ENCODE measurements around the gene FXYD6.

FXYD6 gene

DNA sequence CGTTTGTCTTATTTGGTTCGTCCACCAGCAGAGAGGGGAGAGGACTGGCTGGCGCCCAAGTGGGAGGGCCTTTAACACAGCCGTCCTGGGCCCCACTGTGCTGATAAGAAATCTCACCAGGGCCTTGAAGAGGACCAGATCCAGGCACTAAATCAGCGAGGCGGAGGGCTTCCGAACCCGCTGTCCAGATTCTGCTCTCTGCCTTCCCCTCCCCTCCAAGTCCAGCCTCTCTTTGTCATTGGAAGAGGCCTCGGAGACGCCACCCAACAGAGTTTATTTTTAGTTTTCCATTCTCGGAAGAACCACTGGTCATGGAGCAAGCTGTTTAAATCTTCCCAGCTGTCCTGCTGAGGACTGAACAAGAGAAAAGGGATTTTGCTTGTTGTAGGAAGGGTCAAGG lies 9.3 kb upstream of the FXYD6 start:
- FAIRE-seq, result no peak
- DNase-seq (ENCODE audit: insufficient read length, low spot score), result no peak
- TF ChIP-seq, protein P1, sequence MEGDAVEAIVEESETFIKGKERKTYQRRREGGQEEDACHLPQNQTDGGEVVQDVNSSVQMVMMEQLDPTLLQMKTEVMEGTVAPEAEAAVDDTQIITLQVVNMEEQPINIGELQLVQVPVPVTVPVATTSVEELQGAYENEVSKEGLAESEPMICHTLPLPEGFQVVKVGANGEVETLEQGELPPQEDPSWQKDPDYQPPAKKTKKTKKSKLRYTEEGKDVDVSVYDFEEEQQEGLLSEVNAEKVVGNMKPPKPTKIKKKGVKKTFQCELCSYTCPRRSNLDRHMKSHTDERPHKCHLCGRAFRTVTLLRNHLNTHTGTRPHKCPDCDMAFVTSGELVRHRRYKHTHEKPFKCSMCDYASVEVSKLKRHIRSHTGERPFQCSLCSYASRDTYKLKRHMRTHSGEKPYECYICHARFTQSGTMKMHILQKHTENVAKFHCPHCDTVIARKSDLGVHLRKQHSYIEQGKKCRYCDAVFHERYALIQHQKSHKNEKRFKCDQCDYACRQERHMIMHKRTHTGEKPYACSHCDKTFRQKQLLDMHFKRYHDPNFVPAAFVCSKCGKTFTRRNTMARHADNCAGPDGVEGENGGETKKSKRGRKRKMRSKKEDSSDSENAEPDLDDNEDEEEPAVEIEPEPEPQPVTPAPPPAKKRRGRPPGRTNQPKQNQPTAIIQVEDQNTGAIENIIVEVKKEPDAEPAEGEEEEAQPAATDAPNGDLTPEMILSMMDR (IDR thresholded peaks at IDR 0.05; ENCODE audit: insufficient read depth, missing control alignments), result no peak

DNA sequence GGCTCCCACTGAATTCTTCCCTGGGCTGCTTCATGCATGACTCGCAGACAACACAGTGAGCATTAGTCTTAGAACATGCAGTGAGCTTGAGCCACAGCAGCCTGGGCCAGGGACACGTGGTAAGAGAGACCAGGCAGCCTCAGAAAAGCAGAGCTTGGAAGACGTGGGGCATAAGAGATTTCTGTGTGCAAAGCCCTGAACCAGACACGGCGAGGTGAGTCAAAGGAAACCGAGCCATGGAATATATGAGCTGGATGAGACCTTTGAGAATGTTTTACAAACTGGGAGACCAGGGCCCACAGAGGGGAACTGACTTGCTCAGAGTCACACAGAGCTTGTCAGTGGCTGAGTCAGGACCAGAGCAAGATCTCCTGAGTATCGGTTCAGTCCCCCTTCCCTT lies 8.5 kb upstream of the FXYD6 start:
- FAIRE-seq (no peak), DNase-seq (ENCODE audit: insufficient read length, low spot score) (no peak)
- TF ChIP-seq, protein P1 (IDR thresholded peaks at IDR 0.05; ENCODE audit: insufficient read depth, missing control alignments), result no peak

DNA sequence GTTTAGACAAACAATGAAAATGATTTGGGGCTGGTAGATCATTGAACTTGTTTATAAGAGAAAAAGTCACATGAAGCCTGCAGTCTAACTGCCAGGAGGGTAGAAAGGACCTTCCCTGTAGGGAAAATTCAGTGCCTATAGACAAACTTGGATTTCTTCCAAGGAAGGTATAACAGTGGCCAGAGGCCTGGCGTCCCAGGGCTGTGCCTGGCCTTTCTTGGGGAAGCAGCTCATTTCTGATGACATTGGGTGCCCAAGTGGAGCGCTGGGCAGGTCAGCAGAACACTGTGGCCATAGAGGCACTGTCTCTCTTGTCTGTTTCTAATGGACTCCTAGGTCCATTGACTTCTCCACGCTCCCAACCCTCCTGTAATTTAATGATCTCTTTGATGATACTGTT lies 6.6 kb upstream of the FXYD6 start:
- no peak for FAIRE-seq
- no peak for DNase-seq (ENCODE audit: insufficient read length, low spot score)
- TF ChIP-seq, protein P1 (IDR thresholded peaks at IDR 0.05; ENCODE audit: insufficient read depth, missing control alignments), result no peak

DNA sequence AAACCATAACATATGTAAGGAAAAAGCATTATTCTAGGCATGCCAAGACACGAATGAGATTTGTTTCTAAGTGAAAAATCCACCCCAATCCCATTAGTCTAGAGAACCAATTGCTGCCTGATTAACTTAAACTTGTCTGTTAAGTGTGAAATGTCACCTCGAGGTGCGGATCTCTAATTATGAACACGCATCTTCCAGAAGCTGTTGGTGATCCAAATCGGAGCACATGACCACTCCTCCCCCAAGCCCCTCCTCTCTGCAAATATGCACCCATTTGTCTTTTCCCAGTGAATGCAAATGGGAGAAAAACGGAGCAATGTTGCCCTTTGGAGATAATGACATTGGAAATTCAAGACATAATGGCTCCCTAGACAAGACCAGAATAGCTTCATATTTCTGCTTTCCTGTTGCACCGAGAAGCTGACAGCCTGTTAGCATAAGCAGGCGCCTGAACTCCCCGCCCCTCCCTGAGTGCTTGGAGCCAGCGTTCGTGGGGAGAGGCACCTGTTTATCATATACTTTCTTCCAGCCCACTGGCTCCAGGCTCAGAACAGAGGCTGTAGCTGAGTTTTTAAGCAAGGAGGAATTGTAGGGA lies 6.0 kb upstream of the FXYD6 start:
- DNase-seq (ENCODE audit: insufficient read length, low spot score) (no peak), FAIRE-seq (no peak)
- TF ChIP-seq, protein P1 (IDR thresholded peaks at IDR 0.05; ENCODE audit: insufficient read depth, missing control alignments), result no peak

DNA sequence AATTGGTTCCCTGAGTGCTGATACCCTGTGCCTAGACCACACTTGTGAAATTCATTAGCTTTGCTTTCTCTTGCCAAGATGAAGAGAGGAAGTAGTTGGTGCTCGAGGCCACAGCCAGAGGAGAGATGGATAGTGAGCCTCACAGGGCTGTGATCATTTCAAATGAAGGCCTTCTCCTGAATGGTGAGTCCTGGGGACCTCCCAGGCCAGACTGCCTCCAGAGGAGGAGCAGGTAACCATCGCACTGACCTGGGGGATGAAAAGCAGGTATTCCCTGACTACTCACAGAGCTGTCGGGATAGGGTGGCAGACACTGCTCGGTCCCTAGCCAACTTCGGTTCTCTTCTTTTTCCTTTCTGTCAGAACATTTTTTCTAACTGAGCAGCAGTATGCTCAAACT lies 4.8 kb upstream of the FXYD6 start:
- TF ChIP-seq, protein P1 (IDR thresholded peaks at IDR 0.05; ENCODE audit: insufficient read depth, missing control alignments), result no peak
- no peak for FAIRE-seq
- no peak for DNase-seq (ENCODE audit: insufficient read length, low spot score)

DNA sequence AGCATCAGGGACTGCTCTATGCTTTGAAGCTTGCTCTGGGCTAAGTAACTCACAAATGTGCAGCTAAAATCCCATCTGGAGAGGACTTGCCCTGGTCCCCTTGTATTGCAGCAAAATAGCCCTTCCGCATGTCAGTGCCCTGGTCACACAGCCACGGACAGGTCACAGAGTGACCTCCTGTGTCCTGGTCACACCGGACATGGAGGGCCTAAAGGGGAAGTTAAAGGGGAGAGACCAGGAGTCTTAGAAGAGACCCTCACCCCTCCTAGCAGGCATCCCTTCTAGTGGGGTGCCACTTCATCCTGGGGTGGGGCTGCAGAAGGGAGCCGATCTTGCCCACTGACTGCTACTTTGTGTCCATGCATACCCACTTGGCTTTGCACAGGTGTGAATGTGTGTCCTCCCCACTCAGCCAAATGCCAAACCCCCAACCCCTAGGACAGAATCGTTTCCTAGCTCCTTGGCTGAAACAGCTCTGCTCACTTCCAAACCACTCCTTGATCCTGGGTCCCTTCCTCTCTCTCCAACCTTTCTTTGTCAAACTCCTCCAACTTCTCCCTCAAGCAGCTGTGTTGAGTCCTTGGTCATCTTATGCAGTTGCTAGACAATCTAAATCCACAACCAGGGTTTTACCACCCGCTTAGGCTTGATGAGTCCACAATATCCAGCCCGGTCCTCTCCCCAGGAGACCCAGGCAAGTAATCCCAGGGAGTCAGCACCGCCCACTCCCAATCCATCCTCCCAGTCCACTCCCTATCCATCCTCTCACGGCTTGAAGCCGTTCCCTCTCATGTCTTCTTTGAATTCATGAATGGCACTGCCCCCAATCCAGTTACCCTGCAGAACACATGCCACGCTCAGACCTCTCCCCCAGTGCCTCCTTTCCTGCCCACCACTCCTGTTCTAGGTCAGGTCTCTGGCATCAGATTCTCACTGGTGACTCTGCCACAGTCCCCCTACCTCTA lies 3.3 kb upstream of the FXYD6 start:
- DNase-seq (ENCODE audit: insufficient read length, low spot score) (no peak), FAIRE-seq (no peak)
- TF ChIP-seq, protein P1 (IDR thresholded peaks at IDR 0.05; ENCODE audit: insufficient read depth, missing control alignments), result no peak
